ENCODE results near the gene TYW1B.
"Not testable (repeated sequence)": the region's sequence is repeated elsewhere in the genome, so short reads cannot be mapped to it uniquely, and the experiment has no call there.

- not testable (repeated sequence) for TF ChIP-seq CTCF, EP300 (IDR thresholded peaks at IDR 0.05)
These were observed 127.5 kb downstream of the TYW1B start for GRCh38 chr7:72700548-72700947.

Data from suprapubic skin (tissue), 3 donors.